IPS DF 4.7 (cell line): ENCODE results near the gene AMN.
"Not testable (repeated sequence)": the region's sequence is repeated elsewhere in the genome, so short reads cannot be mapped to it uniquely, and the experiment has no call there.

ENCODE experiments used
- DNase-seq: peaks from one replicate; pipeline ENCODE4 v3.0.0-alpha.2; 2013; ENCODE audit warnings: low spot score; ENCODE audit errors: extremely low read depth

Gene AMN

GRCh38 chr14:102922490-102923200, at the start of gene AMN:
Gene AMN, plus strand, starts transcription at chr14:102922663. Its CDS starts 26 bp downstream, at chr14:102922689.
- DNase-seq, result no peak

GRCh38 chr14:102873131-102873530, 49.3 kb upstream of the AMN start:
- DNase-seq, result no peak

GRCh38 chr14:102873546-102874061, 48.9 kb upstream of the AMN start:
- no peak for DNase-seq

GRCh38 chr14:102875652-102876051, 46.8 kb upstream of the AMN start:
- no peak for DNase-seq

- DNase-seq, result not testable (repeated sequence)
Observed at GRCh38 chr14:102877511-102877910, 45.0 kb upstream of the AMN start.

- no peak for DNase-seq
Observed at GRCh38 chr14:102878174-102878969, 44.1 kb upstream of the AMN start.

GRCh38 chr14:102878970-102879460, 43.4 kb upstream of the AMN start:
- DNase-seq, result no peak

GRCh38 chr14:102882226-102882906, 40.1 kb upstream of the AMN start:
- DNase-seq, result no peak

- DNase-seq, result no peak
Observed at GRCh38 chr14:102883089-102883541, 39.3 kb upstream of the AMN start.

GRCh38 chr14:102883554-102883953, 38.9 kb upstream of the AMN start:
- DNase-seq, result no peak

GRCh38 chr14:102885737-102886447, 36.6 kb upstream of the AMN start:
- no peak for DNase-seq

- DNase-seq, result no peak
Observed at GRCh38 chr14:102888748-102889147, 33.7 kb upstream of the AMN start.

GRCh38 chr14:102889615-102890014, 32.8 kb upstream of the AMN start:
- DNase-seq, result no peak

- no peak for DNase-seq
Observed at GRCh38 chr14:102891111-102891510, 31.4 kb upstream of the AMN start.

- no peak for DNase-seq
Observed at GRCh38 chr14:102891556-102891955, 30.9 kb upstream of the AMN start.

- no peak for DNase-seq
Observed at GRCh38 chr14:102892651-102893050, 29.8 kb upstream of the AMN start.

GRCh38 chr14:102893452-102893851, 29.0 kb upstream of the AMN start:
- no peak for DNase-seq

- DNase-seq, result not testable (repeated sequence)
Observed at GRCh38 chr14:102896735-102897134, 25.7 kb upstream of the AMN start.

GRCh38 chr14:102897299-102898027, 25.0 kb upstream of the AMN start:
- no peak for DNase-seq

GRCh38 chr14:102898298-102898697, 24.2 kb upstream of the AMN start:
- DNase-seq, result no peak
